Measurements from ENCODE around the gene PMEPA1. TPM values are rescaled to one million over a fixed set of nuclear protein-coding genes. Genes with fewer than 3 reads are reported as not detected.

The PMEPA1 gene
- total RNA-seq, 3 donors from 2014 or later (not counting 1 experiment from before 2014, with no cell fraction given), result 1.2 to 5.9 (median 2.4) TPM

GRCh38 chr20:57717797-57718196 lies 8.0 kb upstream of the PMEPA1 start:
- no peak for TF ChIP-seq CTCF (IDR thresholded peaks at IDR 0.05)
- Mint-ChIP-seq H3K4me1 (peaks cover 5 to 8% of the 10 kb centered on the region in 2 donors), H3K27ac (peak overlapping the region in 1 of 2 donors; percentile 68), H3K27me3 (ENCODE audit: low read depth in 2 of 2) (peaks cover 18 to 41% of the 10 kb centered on the region in 2 donors), H3K4me3 (no peak overlapping the region), H3K9me3 (no peaks in the 10 kb centered on the region), H3K36me3 (no peaks in the 10 kb centered on the region)
- Histone ChIP-seq H3K4me1 (ENCODE audit: control insufficient read depth, insufficient read depth, low read length) (peaks cover 12% of the 10 kb centered on the region), H3K4me3 (ENCODE audit: low read length) (no peak overlapping the region), H3K27ac (ENCODE audit: low read length) (no peak overlapping the region), H3K36me3 (ENCODE audit: control insufficient read depth, insufficient read depth, low read length) (no peaks in the 10 kb centered on the region), H3K9me3 (ENCODE audit: control insufficient read depth, insufficient read depth, low read length) (no peaks in the 10 kb centered on the region), H3K27me3 (ENCODE audit: control insufficient read depth, insufficient read depth, low read length) (no peaks in the 10 kb centered on the region)
- no peak for DNase-seq
- intact Hi-C loops (cut with micrococcal nuclease), result loop anchor here (1.0 to 10.0 kb wide), 4 partner anchors 7 to 323 kb away; partner anchors contain the start of genes PMEPA1, RBM38 and ZBP1
- 93% methylated on average over 8 of the region's 11 CpGs for WGBS (ENCODE audit: insufficient coverage)
- ATAC-seq, result no peak

GRCh38 chr20:57716901-57717300 lies 7.1 kb upstream of the PMEPA1 start:
- WGBS (ENCODE audit: insufficient coverage), result 95% methylated on average over 1 of the region's 3 CpGs
- Mint-ChIP-seq H3K27me3 (ENCODE audit: low read depth in 2 of 2) (peaks cover 15 to 40% of the 10 kb centered on the region in 2 donors), H3K9me3 (no peaks in the 10 kb centered on the region), H3K4me1 (peaks cover 5 to 8% of the 10 kb centered on the region in 2 donors), H3K36me3 (no peaks in the 10 kb centered on the region), H3K27ac (peak overlapping the region in 1 of 2 donors; percentile 75), H3K4me3 (no peak overlapping the region)
- Histone ChIP-seq H3K4me1 (ENCODE audit: control insufficient read depth, insufficient read depth, low read length) (peaks cover 12% of the 10 kb centered on the region), H3K9me3 (ENCODE audit: control insufficient read depth, insufficient read depth, low read length) (no peaks in the 10 kb centered on the region), H3K27me3 (ENCODE audit: control insufficient read depth, insufficient read depth, low read length) (no peaks in the 10 kb centered on the region), H3K27ac (ENCODE audit: low read length) (no peak overlapping the region), H3K4me3 (ENCODE audit: low read length) (no peak overlapping the region), H3K36me3 (ENCODE audit: control insufficient read depth, insufficient read depth, low read length) (no peaks in the 10 kb centered on the region)
- ATAC-seq, result no peak
- no peak for DNase-seq
- no peak for TF ChIP-seq CTCF (IDR thresholded peaks at IDR 0.05)
- intact Hi-C loops (cut with micrococcal nuclease), result loop anchor here (10.0 kb wide), 1 partner anchor 322 kb away; the partner anchor contains the start of gene RBM38

- Mint-ChIP-seq H3K27me3 (ENCODE audit: low read depth in 2 of 2) (peaks cover 15 to 38% of the 10 kb centered on the region in 2 donors), H3K4me1 (peaks cover 5 to 8% of the 10 kb centered on the region in 2 donors), H3K4me3 (no peak overlapping the region), H3K27ac (no peak overlapping the region), H3K36me3 (no peaks in the 10 kb centered on the region), H3K9me3 (no peaks in the 10 kb centered on the region)
- H3K36me3 ChIP-seq (ENCODE audit: control insufficient read depth, insufficient read depth, low read length), result no peaks in the 10 kb centered on the region
- no peak for TF ChIP-seq CTCF (IDR thresholded peaks at IDR 0.05)
- H3K27me3 ChIP-seq (ENCODE audit: control insufficient read depth, insufficient read depth, low read length), result no peaks in the 10 kb centered on the region
- ATAC-seq (no peak), DNase-seq (no peak)
- H3K4me3 ChIP-seq (ENCODE audit: low read length), result no peak overlapping the region
- WGBS (ENCODE audit: insufficient coverage), result 87% methylated on average over 3 of the region's 3 CpGs
- H3K9me3 ChIP-seq (ENCODE audit: control insufficient read depth, insufficient read depth, low read length), result no peaks in the 10 kb centered on the region
- intact Hi-C loops (cut with micrococcal nuclease), result loop anchor here (10.0 kb wide), 1 partner anchor 321 kb away; the partner anchor contains the start of gene RBM38
- peaks cover 12% of the 10 kb centered on the region for H3K4me1 ChIP-seq (ENCODE audit: control insufficient read depth, insufficient read depth, low read length)
- no peak overlapping the region for H3K27ac ChIP-seq (ENCODE audit: low read length)
Measured at GRCh38 chr20:57716202-57716601, 6.4 kb upstream of the PMEPA1 start.

Measured in natural killer cell (primary cell).